Hematopoietic multipotent progenitor cell treated with erythropoietin and hydrocortisone succinate and interleukin-3 and kit ligand, for 15 days (in vitro differentiated cells): ENCODE results near the gene RIPK4.

Experiments
- DNase-seq: peaks from one replicate; pipeline ENCODE4 v3.0.0-alpha.2; 2015; ENCODE audit warnings: low spot score

The RIPK4 gene

GRCh38 chr21:41766883-41767605 lies at the start of gene RIPK4:
TSS of gene RIPK4 (minus strand) at chr21:41767052. CDS start at chr21:41767041, 11 bp downstream.
- DNase-seq = no peak

- no peak for DNase-seq
These were observed 49.1 kb upstream of the RIPK4 start for GRCh38 chr21:41815652-41816582.

- DNase-seq = no peak
These were observed 46.4 kb upstream of the RIPK4 start for GRCh38 chr21:41813226-41813625.

- DNase-seq = no peak
These were observed 45.8 kb upstream of the RIPK4 start for GRCh38 chr21:41812679-41813078.

DNA sequence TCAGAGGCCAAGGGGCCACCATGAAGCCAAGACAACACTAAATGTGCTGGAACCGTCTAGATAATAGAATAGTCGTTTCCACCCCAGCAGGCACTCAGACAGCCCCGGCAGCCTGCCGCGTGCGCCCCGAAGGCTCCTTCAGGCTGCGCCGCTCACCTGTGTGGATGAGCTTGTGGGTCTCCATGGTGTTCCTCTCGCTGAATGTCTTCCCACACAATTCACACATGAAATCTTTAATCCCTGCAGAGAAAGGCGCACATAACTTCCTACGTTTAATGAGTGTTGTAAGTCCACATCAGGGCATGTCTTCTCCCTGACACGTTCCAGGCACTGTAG lies 43.7 kb upstream of the RIPK4 start:
- no peak for DNase-seq

DNA sequence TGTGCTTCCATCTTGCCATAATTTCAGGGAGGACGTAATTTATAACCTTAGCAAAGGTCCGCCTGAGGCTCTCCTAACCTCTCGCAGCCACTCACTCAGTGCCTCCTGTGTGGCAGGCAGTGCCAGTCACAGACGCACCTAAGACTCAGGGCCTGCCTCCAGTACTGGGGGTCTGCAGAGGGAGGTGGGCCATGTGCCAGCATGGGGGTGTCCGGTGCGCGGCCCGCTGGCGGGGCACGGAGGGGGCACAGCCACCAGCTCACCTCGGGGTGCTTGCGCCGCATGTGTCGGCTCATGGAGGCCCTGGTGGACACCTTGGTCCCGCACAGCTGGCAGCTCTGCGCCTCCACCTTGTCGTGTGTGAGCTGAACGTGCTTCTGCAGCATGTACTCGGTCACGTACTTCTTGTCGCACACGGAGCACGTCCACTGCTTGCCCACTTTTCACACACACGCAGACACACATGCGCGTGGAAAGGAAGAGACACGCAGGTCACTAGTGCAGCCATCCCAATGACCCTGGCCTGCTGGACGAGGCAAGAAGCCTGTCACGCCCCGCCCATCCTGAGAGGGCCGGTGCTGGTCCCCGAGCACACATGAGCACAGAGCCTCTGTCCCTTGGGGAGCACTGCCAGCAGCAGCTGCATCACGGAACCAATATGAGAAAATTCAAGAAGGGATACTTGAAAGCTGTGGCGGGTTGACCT lies 43.2 kb upstream of the RIPK4 start:
- DNase-seq = no peak

GRCh38 chr21:41808846-41809245 lies 42.0 kb upstream of the RIPK4 start:
- no peak for DNase-seq

GRCh38 chr21:41808094-41808493 lies 41.2 kb upstream of the RIPK4 start:
- DNase-seq = no peak

- no peak for DNase-seq
These were observed 39.9 kb upstream of the RIPK4 start for GRCh38 chr21:41806773-41807172.

DNA sequence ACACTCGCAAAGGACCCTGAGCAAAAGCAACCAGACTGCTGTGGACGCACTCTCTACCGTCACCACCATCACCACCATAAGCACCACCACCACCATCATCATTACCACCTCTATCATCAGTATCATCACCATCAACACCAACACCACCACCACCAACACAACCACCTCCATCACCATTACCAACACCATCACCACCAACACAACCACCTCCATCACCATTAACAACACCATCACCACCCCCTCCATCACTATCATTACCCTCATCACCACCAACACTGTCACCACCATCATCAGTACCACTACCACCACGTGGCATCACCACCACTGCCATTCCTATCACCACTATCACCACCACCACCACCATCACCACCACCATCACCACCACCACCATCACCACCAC lies 38.8 kb upstream of the RIPK4 start:
- no peak for DNase-seq

DNA sequence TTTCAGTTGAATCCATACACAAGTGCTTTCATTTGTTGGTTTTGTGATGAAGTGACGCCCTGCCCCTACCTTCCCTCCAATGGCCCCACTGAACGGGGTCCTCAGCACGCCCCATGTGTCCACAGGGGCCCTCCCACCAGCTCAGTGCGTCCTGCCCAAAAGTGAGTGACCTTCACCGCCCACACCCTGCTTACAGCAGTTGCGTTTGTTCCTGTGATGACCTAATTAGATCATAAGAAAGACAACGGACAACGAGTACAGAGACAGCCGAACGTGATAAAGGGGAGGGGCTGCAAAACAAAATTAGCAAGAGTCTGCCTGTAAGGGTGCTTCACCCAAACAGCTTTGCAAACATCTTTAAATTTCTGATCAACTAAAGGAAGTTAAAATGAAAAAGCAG lies 38.2 kb upstream of the RIPK4 start:
- DNase-seq = no peak

DNA sequence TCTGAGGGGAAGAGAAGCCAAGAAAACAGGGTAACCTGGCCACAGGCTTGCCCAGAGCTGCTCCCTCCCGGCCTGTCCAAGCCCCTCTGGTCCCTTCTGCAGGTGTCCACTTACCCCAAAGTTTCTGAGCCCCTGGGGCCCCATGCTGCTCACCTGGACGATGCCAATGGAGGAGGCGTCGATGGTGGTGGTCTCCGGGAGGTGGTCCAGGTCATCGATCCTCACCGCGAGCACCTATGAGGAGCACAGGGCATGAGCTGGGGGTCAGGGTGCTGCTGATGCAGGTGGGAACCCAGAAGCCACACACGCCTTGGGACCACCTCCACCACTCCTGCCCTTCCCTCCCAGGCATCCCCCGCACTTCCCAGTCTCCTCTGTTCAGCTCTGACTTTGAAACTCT lies 37.5 kb upstream of the RIPK4 start:
- DNase-seq = no peak

DNA sequence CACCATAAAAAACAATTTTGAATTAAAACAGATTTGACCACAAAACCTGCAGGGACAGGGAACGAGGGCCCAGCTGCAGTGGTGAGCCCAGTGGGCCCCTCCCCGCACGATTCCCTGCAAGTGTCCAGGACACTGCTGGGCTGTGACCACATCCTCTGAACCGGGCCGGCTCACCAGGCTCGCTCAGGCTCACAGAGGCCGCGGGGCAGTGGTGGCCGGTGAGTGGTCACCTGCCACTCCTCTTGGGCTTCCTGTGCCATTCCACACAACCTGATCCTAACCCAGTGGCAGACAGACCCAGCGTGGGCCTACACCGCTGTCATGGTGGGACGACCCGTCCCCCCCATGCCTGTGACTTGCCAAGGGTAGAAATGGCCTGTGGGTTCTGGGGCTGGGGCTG lies 36.5 kb upstream of the RIPK4 start:
- no peak for DNase-seq

DNA sequence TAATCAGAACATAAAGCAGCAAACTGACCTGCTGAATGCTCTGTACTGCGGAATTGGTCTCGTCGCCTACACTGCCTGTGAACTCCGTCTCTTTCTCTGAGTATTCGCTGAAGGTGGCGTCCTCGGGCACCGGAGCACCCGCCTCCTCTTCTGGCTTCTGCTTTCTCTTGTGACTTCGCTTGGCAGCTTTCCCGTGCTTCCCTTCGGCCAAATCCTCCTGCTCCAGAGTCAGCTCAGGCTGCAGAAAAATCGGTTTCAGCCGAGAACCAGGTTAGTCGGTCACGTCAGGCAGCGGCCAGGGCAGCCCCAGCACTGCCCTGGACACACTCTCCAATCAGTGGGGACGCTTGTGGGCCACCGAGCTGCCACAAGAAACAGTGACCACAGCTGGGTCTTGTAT lies 35.8 kb upstream of the RIPK4 start:
- no peak for DNase-seq

GRCh38 chr21:41802198-41802584 lies 35.3 kb upstream of the RIPK4 start:
- no peak for DNase-seq

GRCh38 chr21:41801321-41802197 lies 34.7 kb upstream of the RIPK4 start:
- DNase-seq = no peak

DNA sequence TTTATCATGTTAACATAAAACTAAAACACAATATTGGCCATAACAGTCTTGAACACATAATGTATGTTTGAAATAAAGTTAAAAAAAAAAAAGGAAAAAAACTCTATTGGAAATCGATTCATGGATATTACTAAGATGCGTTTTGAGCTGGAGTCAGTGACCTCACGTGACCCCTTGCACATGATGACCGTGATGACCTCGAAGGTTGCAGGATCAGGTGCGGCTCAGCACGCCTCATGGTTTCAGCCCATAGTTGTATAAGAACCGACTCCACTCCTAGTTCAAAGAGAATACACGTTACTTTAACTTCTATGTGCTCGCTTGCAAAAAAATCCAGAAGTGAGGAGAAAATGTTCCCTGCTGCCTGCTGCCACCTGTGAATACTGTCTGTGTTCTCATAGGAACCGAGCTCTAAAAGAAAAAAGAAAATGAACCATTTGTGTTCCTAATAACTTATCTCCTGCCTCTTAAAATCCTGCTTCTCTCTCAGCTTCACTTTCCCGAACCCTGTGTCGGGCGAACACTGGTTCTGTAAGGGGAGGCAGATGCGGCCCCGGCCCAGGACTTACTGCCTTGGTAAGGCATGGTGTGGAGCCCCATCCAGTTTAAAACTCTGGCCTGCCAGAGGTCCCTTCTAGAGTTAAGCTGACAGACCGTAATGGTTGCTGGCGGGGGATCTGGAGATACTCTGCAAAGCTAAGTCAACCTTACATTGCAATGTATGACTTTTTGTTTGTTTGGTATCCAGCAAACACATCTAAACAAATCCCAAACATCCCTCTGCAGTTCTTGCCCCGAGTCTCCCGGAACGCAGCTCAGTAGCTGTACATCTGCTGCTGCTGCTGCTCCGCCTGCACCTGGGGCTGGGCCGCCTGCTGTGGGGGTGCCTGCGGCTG lies 33.8 kb upstream of the RIPK4 start:
- no peak for DNase-seq

DNA sequence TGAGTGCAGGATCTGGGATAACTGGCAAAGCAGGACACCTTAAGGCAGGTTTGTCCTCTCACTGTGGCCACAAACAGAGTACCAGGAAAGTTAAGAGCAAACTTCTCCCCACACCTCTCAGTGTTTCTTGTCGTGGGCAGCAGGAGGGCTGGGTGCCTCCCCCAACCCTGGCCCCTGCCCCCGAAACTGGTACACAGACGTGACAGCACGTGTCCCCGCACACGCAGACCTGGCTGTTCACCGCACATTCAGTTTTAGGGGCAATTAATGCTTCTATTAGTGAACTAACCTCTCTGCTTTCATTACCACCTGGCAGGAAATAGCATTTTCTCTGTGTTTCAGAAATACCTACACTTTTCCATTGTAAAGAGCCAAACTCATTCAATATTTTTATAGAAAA lies 32.9 kb upstream of the RIPK4 start:
- DNase-seq = no peak

- no peak for DNase-seq
These were observed 31.5 kb upstream of the RIPK4 start for GRCh38 chr21:41798326-41798725.

GRCh38 chr21:41796476-41797080 lies 29.7 kb upstream of the RIPK4 start:
- DNase-seq = no peak
